GM23338 (cell line): Measurements from ENCODE around the gene PPP1R3D. TPM values are rescaled to one million over a fixed set of nuclear protein-coding genes. Genes with fewer than 3 reads are reported as not detected.

Experiments used
- ATAC-seq: fragments of 200-7000 bp; cut with Tn5 transposase; 3 replicates; pipeline ENCODE4 v1.9.1; 2020
- DNase-seq: peaks from one replicate; pipeline ENCODE4 v3.0.0-alpha.2; 2015; ENCODE audit warnings: low spot score
- H2AFZ ChIP-seq: fragments of 200-600 bp; sonication (generic); 2 replicates; pipeline ENCODE4 v1.8.0; 2016; ENCODE audit warnings: antibody characterized with exemption, mild to moderate bottlenecking, moderate library complexity
- H3F3A ChIP-seq: fragments of 200-600 bp; sonication (generic); replicated peaks from 2 replicates; pipeline ENCODE4 v1.8.0; 2017; ENCODE audit warnings: antibody characterized with exemption, mixed run types, low read depth
- H3K27ac ChIP-seq: fragments of 200-600 bp; sonication (generic); 2 replicates; pipeline ENCODE4 v1.6.1; 2016; ENCODE audit warnings: low read depth
- H3K27me3 ChIP-seq: fragments of 200-600 bp; sonication (generic); 2 replicates; pipeline ENCODE4 v1.8.0; 2016; ENCODE audit warnings: mild to moderate bottlenecking, mixed run types, moderate library complexity; ENCODE audit not compliant: insufficient read depth
- H3K36me3 ChIP-seq: fragments of 200-600 bp; sonication (generic); 2 replicates; pipeline ENCODE4 v1.8.0; 2016; ENCODE audit warnings: mild to moderate bottlenecking; ENCODE audit not compliant: insufficient read depth
- H3K4me1 ChIP-seq: fragments of 200-600 bp; sonication (generic); 2 replicates; pipeline ENCODE4 v1.8.0; 2016; ENCODE audit warnings: mild to moderate bottlenecking, moderate library complexity; ENCODE audit not compliant: insufficient read depth
- H3K4me2 ChIP-seq: fragments of 200-600 bp; sonication (generic); 2 replicates; pipeline ENCODE4 v1.7.1; 2017; ENCODE audit warnings: mixed run types
- H3K4me3 ChIP-seq: fragments of 200-600 bp; sonication (generic); 2 replicates; pipeline ENCODE4 v1.6.1; 2016; ENCODE audit warnings: mixed run types
- H3K79me2 ChIP-seq: fragments of 200-600 bp; sonication (generic); replicated peaks from 2 replicates; pipeline ENCODE4 v1.8.0; 2017; ENCODE audit warnings: mild to moderate bottlenecking; ENCODE audit not compliant: insufficient read depth
- H3K9me2 ChIP-seq: fragments of 200-600 bp; sonication (generic); 2 replicates; pipeline ENCODE4 v1.8.0; 2017; ENCODE audit not compliant: insufficient read depth
- H4K20me1 ChIP-seq: fragments of 200-600 bp; sonication (generic); replicated peaks from 2 replicates; pipeline ENCODE4 v1.8.0; 2017; ENCODE audit warnings: mild to moderate bottlenecking; ENCODE audit not compliant: insufficient read depth
- H3K27ac Mint-ChIP-seq: 2 replicates; pipeline ENCODE4 v1.8.0; 2020; ENCODE audit warnings: inconsistent platforms, mild to moderate bottlenecking, moderate library complexity, mixed read lengths
- H3K27me3 Mint-ChIP-seq: 3 replicates; pipeline ENCODE4 v1.8.0; 2022; ENCODE audit warnings: low read depth, mild to moderate bottlenecking, moderate library complexity, mixed read lengths, inconsistent platforms; ENCODE audit not compliant: insufficient read depth, poor library complexity
- H3K36me3 Mint-ChIP-seq: 3 replicates; pipeline ENCODE4 v1.8.0; 2021; ENCODE audit warnings: low read depth, mild to moderate bottlenecking, inconsistent platforms, moderate library complexity, mixed read lengths
- H3K4me1 Mint-ChIP-seq: 3 replicates; pipeline ENCODE4 v1.8.0; 2020; ENCODE audit warnings: mild to moderate bottlenecking, inconsistent platforms, mixed read lengths
- H3K4me3 Mint-ChIP-seq: 3 replicates; pipeline ENCODE4 v1.8.0; 2021; ENCODE audit warnings: moderate library complexity, mild to moderate bottlenecking, inconsistent platforms, mixed read lengths
- H3K9me3 Mint-ChIP-seq: 3 replicates; pipeline ENCODE4 v1.8.0; 2020; ENCODE audit warnings: moderate library complexity, mild to moderate bottlenecking, inconsistent platforms, mixed read lengths
- JUNB ChIP-seq: IDR thresholded peaks from one replicate; pipeline ENCODE4 v1.6.1; 2016; ENCODE audit warnings: antibody characterized with exemption; ENCODE audit not compliant: unreplicated experiment
- POLR2AphosphoS5 ChIP-seq: IDR thresholded peaks from 2 replicates; pipeline ENCODE4 v1.6.1; 2016; ENCODE audit warnings: antibody characterized with exemption, low read depth
- STAT1 ChIP-seq: IDR thresholded peaks from one replicate; pipeline ENCODE4 v1.6.1; 2016; ENCODE audit warnings: antibody characterized with exemption; ENCODE audit not compliant: unreplicated experiment
- ZNF114 ChIP-seq: fragments of 250-450 bp; sonication (Bioruptor Pico); IDR thresholded peaks from 2 replicates; pipeline ENCODE4 v1.5.0; 2020; ENCODE audit warnings: mild to moderate bottlenecking, moderate library complexity
- polyA plus RNA-seq: library from polyadenylated mRNA; unstranded; fragments of >200 nt; fragmentation: Nextera tagmentation; extraction: Ambion mirVana; gene quantifications from 2 replicates; pipeline ENCODE4 v1.2.1, GENCODE V29; 2016
- total RNA-seq: library from RNA; depleted of rRNA; stranded (reverse); fragments of >200 nt; shearing (Covaris generic); gene quantifications from 2 replicates; pipeline ENCODE4 v1.2.3, GENCODE V29; 2014
- TF ChIP-seq, protein P1 (sequence below), 2 experiments: fragments of 200-600 bp in 1 of 2; sonication (generic) in 1 of 2; conservative IDR thresholded peaks; 2 replicates each; pipeline versions ENCODE4 v1.5.1 to v1.6.1; 2016 to 2017; ENCODE audit warnings: antibody characterized with exemption in 2 of 2, low read depth in 2 of 2, mild to moderate bottlenecking in 2 of 2, moderate library complexity in 1 of 2
- TF ChIP-seq, protein P2 (sequence below): fragments of 250-450 bp; sonication (Bioruptor Pico); IDR thresholded peaks from 2 replicates; pipeline ENCODE4 v1.5.0; 2020; ENCODE audit warnings: mild to moderate bottlenecking, moderate library complexity

The PPP1R3D gene
- total and polyA plus RNA-seq, 2 experiments from 2014 or later: 1.4 to 3.0 TPM

DNA sequence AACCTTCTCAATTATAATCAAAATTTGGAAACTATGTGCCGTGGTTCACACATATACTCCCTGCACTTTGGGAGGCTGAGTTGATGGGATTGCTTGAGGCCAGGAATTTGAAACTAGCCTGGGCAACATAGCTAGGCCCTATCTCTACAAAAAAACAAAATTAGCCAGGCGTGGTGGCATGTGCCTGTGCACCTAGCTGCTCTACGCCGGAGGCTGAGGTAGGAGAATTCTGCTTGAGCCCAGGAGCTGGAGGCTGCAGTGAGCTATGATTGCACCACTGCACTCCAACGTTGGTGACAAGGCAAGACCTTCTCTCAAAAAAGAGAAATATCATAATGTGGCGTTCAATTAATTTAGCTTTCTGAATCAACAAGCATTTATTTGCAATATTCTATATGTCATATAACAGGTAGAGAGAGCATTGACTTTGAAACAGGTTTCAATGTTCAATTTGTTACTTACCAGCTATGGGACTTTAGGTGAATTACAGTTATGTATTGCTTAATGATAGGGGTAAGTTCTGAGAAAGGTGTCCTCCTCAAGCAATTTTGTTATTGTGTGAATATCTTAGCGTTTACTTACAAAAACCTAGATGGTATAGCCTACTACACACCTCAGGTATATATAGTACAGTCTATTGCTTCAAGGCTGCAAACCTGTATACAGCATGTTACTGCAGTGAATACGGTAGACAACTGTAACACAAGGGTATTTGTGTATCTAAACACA, 4.5 kb downstream of the PPP1R3D start (continued):
- TF ChIP-seq, protein P1, sequence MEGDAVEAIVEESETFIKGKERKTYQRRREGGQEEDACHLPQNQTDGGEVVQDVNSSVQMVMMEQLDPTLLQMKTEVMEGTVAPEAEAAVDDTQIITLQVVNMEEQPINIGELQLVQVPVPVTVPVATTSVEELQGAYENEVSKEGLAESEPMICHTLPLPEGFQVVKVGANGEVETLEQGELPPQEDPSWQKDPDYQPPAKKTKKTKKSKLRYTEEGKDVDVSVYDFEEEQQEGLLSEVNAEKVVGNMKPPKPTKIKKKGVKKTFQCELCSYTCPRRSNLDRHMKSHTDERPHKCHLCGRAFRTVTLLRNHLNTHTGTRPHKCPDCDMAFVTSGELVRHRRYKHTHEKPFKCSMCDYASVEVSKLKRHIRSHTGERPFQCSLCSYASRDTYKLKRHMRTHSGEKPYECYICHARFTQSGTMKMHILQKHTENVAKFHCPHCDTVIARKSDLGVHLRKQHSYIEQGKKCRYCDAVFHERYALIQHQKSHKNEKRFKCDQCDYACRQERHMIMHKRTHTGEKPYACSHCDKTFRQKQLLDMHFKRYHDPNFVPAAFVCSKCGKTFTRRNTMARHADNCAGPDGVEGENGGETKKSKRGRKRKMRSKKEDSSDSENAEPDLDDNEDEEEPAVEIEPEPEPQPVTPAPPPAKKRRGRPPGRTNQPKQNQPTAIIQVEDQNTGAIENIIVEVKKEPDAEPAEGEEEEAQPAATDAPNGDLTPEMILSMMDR (conservative IDR thresholded peaks at IDR 0.05; ENCODE audit: low read depth in 2 of 2): no peak
- TF ChIP-seq POLR2AphosphoS5 (no peak), ZNF114 (CRISPR knock-in tag) (no peak)
- TF ChIP-seq, protein P2, sequence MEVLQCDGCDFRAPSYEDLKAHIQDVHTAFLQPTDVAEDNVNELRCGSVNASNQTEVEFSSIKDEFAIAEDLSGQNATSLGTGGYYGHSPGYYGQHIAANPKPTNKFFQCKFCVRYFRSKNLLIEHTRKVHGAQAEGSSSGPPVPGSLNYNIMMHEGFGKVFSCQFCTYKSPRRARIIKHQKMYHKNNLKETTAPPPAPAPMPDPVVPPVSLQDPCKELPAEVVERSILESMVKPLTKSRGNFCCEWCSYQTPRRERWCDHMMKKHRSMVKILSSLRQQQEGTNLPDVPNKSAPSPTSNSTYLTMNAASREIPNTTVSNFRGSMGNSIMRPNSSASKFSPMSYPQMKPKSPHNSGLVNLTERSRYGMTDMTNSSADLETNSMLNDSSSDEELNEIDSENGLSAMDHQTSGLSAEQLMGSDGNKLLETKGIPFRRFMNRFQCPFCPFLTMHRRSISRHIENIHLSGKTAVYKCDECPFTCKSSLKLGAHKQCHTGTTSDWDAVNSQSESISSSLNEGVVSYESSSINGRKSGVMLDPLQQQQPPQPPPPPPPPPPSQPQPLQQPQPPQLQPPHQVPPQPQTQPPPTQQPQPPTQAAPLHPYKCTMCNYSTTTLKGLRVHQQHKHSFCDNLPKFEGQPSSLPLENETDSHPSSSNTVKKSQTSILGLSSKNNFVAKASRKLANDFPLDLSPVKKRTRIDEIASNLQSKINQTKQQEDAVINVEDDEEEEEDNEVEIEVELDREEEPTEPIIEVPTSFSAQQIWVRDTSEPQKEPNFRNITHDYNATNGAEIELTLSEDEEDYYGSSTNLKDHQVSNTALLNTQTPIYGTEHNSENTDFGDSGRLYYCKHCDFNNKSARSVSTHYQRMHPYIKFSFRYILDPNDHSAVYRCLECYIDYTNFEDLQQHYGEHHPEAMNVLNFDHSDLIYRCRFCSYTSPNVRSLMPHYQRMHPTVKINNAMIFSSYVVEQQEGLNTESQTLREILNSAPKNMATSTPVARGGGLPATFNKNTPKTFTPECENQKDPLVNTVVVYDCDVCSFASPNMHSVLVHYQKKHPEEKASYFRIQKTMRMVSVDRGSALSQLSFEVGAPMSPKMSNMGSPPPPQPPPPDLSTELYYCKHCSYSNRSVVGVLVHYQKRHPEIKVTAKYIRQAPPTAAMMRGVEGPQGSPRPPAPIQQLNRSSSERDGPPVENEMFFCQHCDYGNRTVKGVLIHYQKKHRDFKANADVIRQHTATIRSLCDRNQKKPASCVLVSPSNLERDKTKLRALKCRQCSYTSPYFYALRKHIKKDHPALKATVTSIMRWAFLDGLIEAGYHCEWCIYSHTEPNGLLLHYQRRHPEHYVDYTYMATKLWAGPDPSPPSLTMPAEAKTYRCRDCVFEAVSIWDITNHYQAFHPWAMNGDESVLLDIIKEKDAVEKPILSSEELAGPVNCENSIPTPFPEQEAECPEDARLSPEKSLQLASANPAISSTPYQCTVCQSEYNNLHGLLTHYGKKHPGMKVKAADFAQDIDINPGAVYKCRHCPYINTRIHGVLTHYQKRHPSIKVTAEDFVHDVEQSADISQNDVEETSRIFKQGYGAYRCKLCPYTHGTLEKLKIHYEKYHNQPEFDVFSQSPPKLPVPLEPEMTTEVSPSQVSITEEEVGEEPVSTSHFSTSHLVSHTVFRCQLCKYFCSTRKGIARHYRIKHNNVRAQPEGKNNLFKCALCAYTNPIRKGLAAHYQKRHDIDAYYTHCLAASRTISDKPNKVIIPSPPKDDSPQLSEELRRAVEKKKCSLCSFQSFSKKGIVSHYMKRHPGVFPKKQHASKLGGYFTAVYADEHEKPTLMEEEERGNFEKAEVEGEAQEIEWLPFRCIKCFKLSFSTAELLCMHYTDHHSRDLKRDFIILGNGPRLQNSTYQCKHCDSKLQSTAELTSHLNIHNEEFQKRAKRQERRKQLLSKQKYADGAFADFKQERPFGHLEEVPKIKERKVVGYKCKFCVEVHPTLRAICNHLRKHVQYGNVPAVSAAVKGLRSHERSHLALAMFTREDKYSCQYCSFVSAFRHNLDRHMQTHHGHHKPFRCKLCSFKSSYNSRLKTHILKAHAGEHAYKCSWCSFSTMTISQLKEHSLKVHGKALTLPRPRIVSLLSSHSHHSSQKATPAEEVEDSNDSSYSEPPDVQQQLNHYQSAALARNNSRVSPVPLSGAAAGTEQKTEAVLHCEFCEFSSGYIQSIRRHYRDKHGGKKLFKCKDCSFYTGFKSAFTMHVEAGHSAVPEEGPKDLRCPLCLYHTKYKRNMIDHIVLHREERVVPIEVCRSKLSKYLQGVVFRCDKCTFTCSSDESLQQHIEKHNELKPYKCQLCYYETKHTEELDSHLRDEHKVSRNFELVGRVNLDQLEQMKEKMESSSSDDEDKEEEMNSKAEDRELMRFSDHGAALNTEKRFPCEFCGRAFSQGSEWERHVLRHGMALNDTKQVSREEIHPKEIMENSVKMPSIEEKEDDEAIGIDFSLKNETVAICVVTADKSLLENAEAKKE (CRISPR knock-in tag): no peak

DNA sequence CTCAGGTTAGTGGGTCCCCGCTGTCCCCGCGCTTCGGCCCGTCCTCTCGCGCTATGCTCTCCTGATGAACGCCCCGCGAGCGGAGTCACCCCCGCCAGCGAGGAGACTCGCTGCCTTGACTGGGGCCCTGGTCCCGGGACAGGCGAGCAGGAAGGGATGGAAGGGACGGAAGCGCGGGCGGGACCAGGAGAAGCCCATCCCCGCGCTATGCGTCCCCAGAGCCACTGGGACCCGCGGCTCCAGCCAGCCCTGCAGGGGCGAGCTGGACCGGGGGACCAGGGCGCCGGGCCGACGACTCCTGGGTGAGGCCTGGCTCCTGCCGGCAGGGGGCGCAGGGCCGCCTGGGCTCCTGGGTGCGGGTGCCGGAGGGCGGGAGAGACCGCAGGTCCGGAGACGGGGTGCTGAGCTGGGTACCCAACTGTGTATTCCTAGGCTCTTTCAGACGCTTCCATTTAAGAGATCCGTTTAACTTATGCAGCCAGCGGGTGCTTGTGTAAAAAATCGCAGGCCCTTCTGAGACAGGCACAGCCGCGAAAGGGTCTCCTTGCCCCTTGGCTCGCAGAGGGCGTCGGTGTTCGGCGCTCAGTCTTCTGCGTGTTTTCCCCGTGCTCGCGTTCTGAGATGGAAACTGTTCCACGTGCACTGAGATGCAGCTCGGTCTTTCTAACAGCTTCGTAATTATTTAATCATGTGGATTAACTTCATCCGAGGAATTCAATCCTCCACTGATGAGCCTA, 6.1 kb downstream of the PPP1R3D start:
- H3K4me3 Mint-ChIP-seq: peak overlapping the region; percentile 65
- no peaks in the 10 kb centered on the region for H3F3A ChIP-seq
- H3K4me1 ChIP-seq: no peaks in the 10 kb centered on the region; the same call in 1 of the 2 replicates
- peaks cover 27% of the 10 kb centered on the region for H3K27me3 Mint-ChIP-seq
- H3K27me3 ChIP-seq: peaks cover 77% of the 10 kb centered on the region
- H3K36me3 ChIP-seq: no peaks in the 10 kb centered on the region
- H3K4me3 ChIP-seq: peak overlapping the region; percentile 51
- no peaks in the 10 kb centered on the region for H3K79me2 ChIP-seq
- peaks cover 6% of the 10 kb centered on the region for H3K4me1 Mint-ChIP-seq
- H3K9me2 ChIP-seq: no peaks in the 10 kb centered on the region
- peak overlapping the region; percentile 82 for H3K4me2 ChIP-seq
- TF ChIP-seq JUNB (no peak), POLR2AphosphoS5 (no peak), STAT1 (no peak)
- TF ChIP-seq, protein P1 (conservative IDR thresholded peaks at IDR 0.05; ENCODE audit: low read depth in 2 of 2): peak; percentile 69 to 73
- no peak overlapping the region for H3K27ac ChIP-seq
- DNase-seq: peak; percentile 87
- peaks cover 7% of the 10 kb centered on the region for H3K36me3 Mint-ChIP-seq
- peak; percentile 95 for ATAC-seq
- peak overlapping the region; percentile 97 for H2AFZ ChIP-seq
- H3K27ac Mint-ChIP-seq: no peak overlapping the region
- peaks cover 12% of the 10 kb centered on the region for H3K9me3 Mint-ChIP-seq
- H4K20me1 ChIP-seq: peaks cover 11% of the 10 kb centered on the region; the same call in 1 of the 2 replicates
